HS-27A (cell line): ENCODE data around the gene MPI.
"Not testable (repeated sequence)": the region's sequence is repeated elsewhere in the genome, so short reads cannot be mapped to it uniquely, and the experiment has no call there.

ENCODE experiments used
- DNase-seq: peaks from one replicate; pipeline ENCODE4 v3.0.0-alpha.2; 2012; ENCODE audit warnings: low read depth, missing footprints

Gene MPI

DNA sequence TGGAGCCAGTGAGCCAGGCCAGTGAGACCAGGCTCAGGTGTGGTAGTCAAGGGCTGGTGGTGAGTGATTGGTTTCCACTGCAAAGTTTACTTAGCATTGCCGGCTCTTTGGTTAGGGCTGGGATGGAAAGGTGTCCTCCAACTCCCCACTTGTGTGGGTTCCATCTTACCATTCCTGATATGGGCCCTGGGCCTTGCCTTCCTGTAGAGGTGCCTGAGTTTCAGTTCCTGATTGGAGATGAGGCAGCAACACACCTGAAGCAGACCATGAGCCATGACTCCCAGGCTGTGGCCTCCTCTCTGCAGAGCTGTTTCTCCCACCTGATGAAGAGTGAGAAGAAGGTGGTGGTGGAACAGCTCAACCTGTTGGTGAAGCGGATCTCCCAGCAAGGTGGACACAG is 3.1 kb downstream of the MPI start:
- DNase-seq: no peak

DNA sequence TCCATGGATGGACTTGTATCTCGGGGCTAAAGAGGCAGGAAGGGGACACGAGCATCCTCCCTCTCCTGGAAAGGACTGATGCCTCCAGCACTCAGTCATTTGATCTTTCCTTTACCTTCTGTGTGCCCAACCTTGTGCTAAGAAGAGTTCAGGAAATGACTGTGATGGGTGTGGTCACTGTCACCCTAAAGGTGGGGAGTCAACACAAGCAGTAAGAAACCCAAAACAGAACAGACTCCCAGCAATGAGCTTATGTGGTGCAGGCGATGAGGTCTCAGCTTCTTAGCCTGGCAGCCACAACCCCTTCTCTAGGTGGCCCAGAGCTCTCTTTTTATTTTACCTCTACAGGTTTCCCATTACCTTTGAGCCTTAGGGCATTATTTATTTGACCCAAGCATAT is 3.8 kb downstream of the MPI start:
- DNase-seq: no peak

DNA sequence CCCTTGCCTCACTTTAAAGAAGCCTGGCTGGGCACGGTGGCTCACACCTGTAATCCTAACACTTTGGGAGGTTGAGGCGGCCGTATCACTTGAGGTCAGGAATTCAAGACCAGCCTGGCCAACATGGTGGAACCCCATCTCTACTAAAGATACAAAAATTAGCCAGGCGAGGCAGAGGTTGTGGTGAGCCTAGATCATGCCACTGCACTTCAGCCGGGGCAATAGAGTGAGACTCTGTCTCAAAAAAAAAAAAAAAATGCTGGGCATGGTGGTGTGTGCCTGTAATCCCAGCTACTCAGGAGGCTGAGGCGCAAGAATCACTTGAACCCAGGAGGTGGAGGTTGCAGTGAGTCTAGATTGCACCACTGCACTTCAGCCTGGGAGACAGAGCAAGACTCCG is 4.5 kb downstream of the MPI start:
- DNase-seq: not testable (repeated sequence)

DNA sequence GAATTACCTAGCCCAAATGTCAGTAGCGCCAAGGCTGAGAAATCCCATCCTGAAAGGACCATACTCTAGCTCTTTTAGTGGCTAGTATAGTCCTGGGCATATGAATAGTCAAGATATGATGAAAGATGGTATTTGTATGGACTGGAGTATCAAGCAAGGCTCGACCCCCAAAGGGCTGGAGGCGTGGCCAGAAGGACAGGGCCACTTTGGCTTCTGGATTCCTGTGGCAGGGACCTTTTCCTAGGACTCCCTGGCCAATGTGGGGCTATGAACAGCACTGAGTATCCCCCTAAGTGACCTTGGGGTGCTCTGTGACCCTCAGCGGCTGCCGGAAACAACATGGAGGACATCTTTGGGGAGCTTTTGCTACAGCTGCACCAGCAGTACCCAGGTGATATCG is 6.0 kb downstream of the MPI start:
- no peak for DNase-seq

DNA sequence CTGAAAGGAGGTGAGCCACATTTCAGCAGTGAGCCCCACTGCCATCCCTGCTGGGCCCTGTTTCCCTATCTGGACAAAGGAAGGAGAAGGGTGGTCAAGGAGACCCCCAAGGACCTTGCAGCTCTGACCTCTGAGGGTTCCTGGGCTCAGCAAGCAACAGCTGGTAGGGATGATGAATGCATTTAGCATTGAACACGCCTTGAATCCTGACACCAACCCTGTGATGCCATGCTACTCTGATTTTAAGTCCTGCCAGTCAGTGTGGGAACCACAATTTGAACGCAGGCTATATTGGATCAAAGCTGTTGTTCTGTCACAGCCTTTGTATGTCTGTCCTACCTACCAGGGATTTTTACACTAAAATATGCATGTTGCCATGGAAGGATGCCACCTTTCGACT is 6.5 kb downstream of the MPI start:
- DNase-seq: no peak

DNA sequence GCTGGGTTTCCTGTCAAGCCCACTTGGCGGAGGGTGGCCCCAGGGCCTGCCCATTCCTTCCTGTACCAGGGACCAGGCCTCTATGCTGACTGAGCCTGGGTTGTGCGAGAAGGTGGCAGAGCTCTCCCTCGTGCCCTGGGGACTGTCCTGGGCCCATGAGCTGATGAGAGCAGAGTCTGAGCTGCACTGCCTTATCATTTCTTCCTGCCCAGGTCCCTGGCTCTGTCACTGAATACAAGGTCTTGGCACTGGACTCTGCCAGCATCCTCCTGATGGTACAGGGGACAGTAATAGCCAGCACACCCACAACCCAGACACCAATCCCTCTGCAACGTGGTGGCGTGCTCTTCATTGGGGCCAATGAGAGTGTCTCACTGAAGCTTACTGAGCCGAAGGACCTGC is 7.5 kb downstream of the MPI start:
- DNase-seq: no peak

DNA sequence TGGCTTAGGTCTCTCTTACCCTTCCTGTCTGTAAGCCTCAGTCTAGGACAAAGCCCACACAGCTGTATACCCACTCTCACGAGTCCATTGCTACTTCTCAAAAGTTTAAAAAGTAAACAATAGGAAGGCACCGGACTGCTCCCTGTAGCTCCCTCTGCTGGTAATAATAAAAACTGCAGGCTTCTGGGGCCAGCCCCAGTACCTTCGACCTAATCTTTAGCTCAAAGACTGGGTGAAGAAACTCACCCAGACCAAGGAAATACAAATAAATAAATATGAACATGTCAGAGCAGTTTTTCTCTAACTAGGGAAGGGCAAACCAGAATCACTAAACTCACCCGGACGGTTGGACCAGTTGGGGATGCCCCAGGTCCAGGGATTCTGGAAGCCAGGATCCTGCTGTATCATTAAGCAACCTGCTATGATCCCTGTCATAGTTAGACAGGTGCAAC is 11.8 kb downstream of the MPI start:
- DNase-seq: no peak

DNA sequence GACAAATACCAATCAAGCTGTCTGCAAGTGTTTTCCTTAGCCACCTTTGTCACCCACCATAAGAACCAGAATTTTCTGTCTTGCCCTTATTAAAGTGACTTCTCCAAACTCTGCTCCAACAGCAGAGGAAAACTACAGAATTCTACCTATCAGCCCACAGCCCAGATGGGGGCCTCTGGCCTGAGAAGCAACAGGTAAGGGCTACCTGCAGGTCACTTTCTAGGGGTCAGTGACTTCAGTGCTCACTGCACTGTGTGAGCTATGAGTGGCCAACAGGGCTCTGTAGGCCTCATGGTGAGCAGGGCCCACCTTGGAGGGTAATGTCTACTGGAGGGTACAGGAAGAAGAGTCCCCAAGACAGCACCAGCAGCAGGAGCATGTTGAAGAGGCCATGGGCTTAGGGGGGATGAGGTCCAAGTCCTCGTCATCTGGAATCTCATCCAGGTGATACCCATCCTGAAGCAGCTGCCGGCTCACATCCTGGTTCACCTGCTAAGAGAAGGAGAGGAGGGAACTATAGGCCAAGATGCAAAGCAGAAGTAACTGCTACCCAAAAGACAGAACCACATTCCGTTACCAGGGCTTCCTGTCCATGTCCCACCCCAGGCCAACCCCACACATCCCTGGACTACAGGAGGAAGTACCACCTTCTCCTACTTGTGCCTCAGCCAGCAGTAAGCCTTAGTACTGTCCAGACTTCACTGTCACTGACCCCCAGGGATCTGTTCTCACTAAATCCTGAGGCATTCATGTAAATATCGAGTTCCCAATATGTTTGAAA is 12.6 kb downstream of the MPI start:
- DNase-seq: no peak

DNA sequence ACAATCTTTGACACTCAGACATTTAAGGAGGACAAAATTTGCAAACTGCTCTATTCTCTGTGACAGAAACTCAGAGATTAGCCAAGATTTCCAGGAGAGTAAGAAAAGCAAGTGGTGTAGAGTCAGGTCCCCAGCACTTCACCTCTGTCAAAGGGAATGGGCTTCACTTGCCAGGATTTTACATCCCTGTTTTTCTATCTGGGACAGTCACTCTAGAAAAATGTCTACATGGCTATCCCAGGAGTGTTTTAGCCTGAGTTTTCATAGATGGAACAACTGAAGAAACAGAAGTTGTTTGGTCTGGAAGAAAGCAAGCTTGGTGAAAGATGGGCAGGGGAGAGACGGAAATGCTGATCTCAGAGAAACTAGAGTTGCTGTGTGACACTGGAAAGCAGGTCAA is 13.8 kb downstream of the MPI start:
- DNase-seq: no peak

DNA sequence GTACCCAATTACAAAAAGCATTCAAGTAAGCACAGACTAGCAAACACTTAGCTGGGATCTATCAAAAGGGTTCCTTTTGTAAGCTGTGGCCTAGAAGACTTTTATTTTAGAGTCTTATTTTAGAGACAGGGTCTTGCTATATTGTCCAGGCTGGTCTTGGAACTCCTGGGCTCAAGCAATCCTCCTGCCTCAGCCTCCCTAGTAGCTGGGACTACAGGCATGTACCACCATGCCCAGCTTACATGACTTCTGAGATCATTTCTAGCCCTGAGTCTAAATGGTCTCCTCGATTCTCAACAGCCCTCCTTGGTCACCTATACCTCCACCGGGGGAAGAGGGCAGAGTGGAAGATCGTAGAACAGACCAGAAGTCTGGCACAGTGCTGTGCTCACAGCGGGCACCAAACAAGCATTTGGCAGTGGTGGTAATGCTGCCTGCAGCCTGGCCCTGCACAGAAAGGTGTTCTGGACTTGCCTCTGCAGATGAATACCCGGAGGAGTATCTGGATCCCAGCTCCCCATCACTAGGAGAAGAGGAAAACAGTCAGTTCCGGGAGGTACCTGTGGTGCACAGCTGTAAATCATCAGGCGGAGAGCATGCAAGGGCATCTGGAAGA is 14.5 kb downstream of the MPI start:
- no peak for DNase-seq

DNA sequence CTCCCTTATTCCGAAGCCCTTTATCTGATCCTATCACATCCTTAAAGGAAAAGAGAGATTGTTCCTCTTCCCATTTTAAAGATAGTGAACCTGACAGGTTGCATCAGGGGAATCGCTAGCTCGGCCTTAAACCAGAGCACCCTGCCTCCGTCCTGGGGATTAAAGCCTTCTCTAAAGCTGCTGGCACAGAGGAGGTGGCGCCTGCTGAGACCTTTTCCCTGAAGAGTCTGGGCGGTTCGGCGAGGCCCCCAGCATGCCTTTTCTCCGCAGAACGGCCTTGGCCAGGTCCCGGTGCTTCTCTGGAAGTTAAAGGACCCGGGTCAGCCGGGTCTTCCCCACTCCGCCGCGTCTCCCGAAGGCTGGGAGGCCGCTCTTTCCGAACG is 16.2 kb downstream of the MPI start:
- DNase-seq: no peak

DNA sequence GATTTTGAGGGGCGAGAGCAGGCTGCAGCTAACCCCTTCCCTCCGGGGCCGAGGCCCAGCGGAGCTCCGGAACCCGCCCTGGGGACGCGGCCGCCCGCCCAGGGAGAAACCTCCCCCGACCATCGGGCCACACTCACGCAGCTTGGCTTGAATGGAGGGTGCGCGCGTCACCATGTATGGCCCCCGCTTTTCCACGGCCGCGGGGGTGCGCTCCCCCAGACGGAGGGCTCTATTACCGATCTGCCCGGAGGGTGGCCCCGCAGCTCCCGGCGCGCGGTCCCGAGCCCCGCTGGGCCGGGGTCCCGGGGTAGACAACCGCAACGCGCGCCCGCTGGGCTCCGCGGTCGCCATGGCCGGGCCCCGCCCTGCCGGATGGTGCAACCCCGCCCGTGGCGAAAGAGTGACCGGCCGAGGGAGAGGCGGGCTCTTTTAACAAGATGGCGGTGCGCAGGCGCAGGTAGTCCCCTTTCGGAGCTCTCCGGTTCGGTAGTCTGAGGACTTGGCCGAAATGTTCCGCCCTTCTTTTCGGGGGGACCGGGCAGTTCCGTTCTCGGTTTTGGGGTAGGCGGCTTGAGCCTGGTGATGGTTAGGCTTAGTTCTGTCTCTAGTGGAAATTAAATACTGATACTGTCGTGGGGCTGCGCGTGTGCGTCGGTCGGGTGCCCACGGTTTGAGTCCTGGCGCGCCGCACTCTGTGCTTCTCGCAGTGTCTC is 16.8 kb downstream of the MPI start, which contains the start of gene FAM219B:
FAM219B (minus strand) TSS at position 402 of the 713 bp plus-strand sequence; CDS start at position 351, 51 bp downstream.
- no peak for DNase-seq

DNA sequence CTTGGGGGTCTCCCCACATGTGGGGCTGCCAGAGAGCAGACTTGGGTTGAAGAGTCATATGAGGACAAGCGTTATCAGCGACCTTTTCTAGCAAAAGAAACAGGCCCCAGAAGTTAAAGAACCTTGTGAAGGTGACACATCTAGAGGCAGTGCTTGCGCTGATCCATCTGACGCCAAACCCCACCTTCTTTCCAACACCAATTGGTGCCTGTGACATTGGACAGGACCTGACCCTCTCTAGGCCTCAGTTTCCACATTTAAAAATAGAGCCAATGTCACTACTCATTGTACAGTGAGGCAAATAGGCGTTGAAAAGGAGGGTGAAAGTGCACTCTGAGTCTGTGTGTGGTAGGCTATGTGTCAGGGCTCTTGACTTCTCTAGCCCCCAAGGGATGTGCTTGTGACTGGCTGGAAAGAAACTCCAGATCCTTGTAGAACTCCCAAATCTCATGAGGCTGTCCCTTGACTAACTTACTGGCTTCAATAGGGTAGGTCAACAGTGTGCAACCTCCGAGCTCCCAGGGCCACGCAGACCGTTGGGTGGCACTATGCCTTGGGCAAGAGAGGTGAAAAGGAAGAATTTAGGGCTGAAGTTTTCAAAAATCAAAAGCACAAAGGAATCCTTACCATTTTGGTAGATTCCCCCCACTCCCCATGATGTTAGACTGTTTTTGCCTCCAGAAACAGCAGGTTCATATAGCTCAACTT is 17.5 kb downstream of the MPI start:
- DNase-seq: no peak

DNA sequence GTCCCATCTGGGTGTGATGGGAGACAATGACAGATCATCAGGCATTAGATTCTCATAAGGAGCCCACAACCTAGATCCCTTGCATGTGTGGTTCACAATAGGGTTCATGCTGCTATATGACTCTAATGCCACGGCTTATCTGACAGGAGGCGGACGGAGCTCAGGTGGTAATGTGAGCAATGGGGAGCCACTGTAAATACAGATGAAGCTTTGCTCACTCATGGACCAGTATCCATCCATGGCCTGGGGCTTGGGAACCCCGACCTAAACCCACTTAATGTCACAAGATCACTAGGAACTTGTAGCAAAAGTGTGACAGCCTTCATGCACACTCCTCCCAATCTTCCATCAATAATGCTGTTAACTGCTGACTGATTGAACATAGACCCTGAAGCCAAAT is 18.8 kb downstream of the MPI start:
- DNase-seq: no peak

DNA sequence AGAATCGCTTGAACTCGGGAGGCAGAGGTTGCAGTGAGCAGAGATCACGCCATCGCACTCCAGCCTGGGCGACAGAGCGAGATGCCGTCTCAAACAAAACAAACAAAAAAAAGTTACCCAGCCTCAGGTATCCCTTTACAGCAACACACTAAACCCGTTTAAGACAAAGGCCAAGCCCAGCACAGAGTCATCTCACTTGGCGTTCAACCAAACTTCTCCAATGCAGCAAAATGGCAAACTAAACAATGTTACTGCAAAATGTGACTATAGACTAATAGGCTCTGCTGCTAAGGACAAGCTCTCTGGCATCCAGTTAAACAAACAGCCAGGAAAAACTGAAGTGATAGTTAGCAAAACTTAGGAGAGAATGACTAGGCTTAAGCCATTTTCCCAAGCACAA is 23.2 kb downstream of the MPI start:
- no peak for DNase-seq

DNA sequence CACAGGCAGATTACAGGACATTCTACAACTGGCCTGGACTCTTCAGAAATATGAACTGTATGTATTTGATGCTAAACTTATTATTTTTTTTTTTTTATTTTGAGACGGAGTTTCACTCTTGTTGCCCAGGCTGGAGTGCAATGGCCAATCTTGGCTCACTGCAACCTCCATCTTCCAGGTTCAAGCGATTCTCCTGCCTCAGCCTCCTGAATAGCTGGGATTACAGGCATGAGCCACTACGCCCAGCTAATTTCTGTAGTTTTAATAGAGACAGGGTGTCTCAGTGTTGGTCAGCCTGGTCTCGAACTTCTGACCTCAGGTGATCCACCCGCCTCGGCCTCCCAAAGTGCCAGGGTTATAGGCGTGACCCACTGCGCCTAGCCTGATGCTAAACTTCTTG is 24.0 kb downstream of the MPI start:
- DNase-seq: not testable (repeated sequence)

DNA sequence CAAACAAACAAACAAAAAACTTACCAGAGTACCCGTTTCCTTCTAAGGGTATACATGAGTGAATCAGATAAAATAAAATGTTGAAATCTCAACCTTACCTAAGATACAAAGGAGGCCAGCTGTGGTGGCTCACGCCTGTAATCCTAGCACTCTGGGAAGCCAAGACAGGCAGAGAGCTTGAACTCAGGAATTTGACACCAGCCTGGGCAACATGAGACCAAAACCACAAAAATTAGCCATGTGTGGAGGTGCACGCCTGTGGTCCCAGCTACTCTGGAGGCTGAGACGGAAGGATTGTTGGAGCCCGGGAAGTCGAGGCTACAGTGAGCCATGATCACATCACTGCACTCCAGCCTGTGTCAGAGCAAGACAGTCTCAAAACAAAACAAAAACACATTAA is 27.8 kb downstream of the MPI start:
- no peak for DNase-seq

DNA sequence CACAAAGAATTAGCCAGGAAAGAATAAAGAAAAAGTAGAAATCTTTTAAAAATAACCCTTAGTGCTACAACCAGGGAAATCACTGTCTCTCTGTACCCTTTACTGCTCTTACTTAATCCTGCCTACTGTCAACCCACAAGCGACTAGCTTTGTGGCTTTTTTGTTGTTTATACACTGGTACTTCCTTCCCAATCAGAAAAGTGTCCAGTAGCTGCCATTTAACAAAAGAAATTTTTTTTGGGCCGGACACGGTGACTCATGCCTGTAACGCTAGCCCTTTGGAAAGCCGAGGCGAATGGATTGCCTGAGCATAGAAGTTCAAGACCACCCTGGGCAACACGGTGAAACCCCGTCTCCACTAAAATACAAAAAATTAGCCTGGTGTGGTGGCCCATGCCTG is 30.6 kb downstream of the MPI start:
- no peak for DNase-seq

DNA sequence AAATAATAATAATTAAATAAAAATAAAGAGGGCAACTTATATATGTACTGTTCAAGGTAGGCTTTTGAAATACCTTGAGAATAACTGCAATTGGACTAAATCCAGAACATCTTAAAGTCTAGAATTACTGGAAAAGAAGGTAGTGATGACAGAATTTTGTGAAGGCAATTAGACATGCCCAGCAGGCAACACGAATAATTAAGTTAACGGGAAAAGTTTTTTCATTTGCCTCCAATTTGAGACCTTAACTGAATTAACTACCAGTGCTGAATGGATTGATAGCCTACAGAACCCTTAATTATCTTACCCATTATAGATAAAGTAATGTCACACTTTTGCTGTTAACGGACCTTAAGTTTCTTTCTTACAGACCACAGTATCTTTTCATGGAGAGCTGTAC is 34.7 kb downstream of the MPI start:
- DNase-seq: no peak

DNA sequence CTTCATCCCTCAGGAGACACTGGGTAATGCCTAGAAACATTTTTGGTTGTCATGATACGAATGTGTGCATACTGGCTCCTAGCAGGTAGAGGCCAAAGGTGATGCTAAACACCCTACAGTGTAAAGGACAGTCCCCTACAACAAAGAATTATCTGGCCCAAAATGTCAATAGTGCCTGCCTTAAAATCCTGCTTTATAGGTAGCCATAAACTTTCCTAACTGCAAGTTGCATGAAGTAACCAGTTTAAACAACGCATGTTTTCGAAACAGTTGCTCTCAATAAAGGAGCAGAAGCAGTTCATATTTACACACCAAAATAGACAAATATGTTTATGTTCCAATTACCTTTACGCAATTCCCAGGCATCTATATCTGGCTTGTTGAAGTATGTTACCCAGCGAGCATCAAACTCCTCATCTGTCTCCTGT is 38.9 kb downstream of the MPI start:
- DNase-seq: no peak

DNA sequence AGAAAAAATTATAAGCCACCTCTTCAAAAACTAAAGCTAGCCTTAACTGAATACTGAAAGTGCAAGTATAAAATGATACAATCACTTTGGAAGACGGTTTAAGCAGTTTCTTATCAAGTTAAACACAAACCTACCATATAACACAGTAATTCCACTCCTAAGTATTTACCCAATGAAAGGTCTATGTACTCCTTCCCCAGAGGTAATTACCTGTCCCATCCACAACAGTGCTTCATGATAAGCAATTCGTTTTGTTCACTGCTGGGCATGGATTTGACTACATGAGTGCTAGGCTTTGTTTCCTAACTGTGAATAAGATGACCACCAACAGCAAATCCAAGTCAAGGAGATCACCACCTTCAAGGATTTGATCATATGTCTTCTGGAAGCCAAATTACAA is 43.7 kb downstream of the MPI start:
- DNase-seq: no peak

DNA sequence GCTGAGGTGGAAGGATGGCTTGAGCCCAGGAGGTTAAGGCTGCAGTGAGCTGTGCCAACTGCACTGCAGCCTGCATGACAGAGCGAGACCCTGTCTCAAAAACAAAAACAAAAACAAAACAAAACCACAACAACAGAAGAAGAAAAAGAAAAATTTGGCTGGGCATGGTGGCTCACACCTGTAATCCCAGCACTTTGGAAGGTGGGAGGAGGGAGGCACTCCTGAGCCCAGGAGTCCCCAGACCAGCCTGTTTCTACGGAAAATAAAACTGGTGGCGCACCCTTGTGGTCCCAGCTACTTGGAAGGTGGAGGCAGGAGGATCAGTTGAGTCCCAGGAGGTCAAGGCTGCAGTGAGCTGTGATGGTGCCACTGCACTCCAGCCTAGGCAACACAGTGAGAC is 45.4 kb downstream of the MPI start:
- DNase-seq: not testable (repeated sequence)

DNA sequence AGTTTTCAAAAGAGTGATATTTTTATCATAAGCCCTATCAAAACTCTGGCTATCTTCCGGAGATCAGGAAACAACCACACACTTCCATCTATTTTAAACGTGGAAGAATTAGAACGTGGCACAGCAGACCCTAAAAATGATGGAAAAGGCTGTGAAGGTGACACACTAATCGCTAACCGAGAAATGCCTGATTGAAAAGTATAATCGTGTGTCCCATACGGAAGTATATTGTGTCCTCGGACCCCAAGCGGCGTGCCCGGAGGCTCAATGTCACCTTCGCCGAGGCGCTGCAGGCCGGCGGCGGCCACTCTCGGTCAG is 47.4 kb downstream of the MPI start:
- DNase-seq: no peak
